Neural cell (in vitro differentiated cells): Measurements from ENCODE around the gene PLEKHN1. TPM values are rescaled to one million over a fixed set of nuclear protein-coding genes. Genes with fewer than 3 reads are reported as not detected.

ENCODE experiments used
- H2AFZ ChIP-seq: fragments of 200-600, 300-800 bp; sonication (generic), shearing (Covaris generic); 2 replicates; pipeline ENCODE4 v1.6.0; 2014; ENCODE audit warnings: low read depth, mild to moderate bottlenecking, antibody characterized with exemption, low read length, moderate library complexity
- H3F3A ChIP-seq: fragments of 200-600 bp; shearing (Covaris generic); 2 replicates; pipeline ENCODE4 v1.6.1; 2016; ENCODE audit warnings: mild to moderate bottlenecking, moderate library complexity, mixed read lengths, antibody characterized with exemption, low read length; ENCODE audit not compliant: insufficient read depth, poor library complexity, severe bottlenecking
- H3K27ac ChIP-seq: fragments of 200-600, 300-800 bp; sonication (generic), shearing (Covaris generic); 2 replicates; pipeline ENCODE4 v1.5.1; 2014; ENCODE audit warnings: mild to moderate bottlenecking, low read length, moderate library complexity
- H3K27me3 ChIP-seq: fragments of 300-800, 200-600 bp; sonication (generic), shearing (Covaris generic); 2 replicates; pipeline ENCODE4 v1.6.0; 2014; ENCODE audit warnings: mild to moderate bottlenecking, low read depth, low read length, moderate library complexity; ENCODE audit not compliant: insufficient read depth
- H3K36me3 ChIP-seq: fragments of 300-800, 200-600 bp; sonication (generic), shearing (Covaris generic); 2 replicates; pipeline ENCODE4 v1.5.1; 2014; ENCODE audit warnings: mild to moderate bottlenecking, antibody characterized with exemption, low read length, moderate library complexity; ENCODE audit not compliant: insufficient read depth
- H3K4me2 ChIP-seq: fragments of 300-800, 200-600 bp; sonication (generic), shearing (Covaris generic); 2 replicates; pipeline ENCODE4 v1.6.0; 2014; ENCODE audit warnings: mild to moderate bottlenecking, low read length
- H3K4me3 ChIP-seq: fragments of 300-800, 200-600 bp; sonication (generic), shearing (Covaris generic); 2 replicates; pipeline ENCODE4 v1.5.1; 2014; ENCODE audit warnings: mild to moderate bottlenecking, low read length, moderate library complexity
- H3K79me2 ChIP-seq: fragments of 200-600 bp; shearing (Covaris generic); replicated peaks from 2 replicates; pipeline ENCODE4 v1.6.0; 2014; ENCODE audit warnings: mild to moderate bottlenecking, low read length, moderate library complexity; ENCODE audit not compliant: insufficient read depth
- H3K9ac ChIP-seq: fragments of 300-800, 200-600 bp; sonication (generic), shearing (Covaris generic); 2 replicates; pipeline ENCODE4 v1.6.1; 2016; ENCODE audit warnings: mild to moderate bottlenecking, low read length, mixed read lengths
- H3K9me2 ChIP-seq: fragments of 200-600 bp; shearing (Covaris generic); 2 replicates; pipeline ENCODE4 v1.6.1; 2016; ENCODE audit warnings: mild to moderate bottlenecking, low read length, mixed read lengths; ENCODE audit not compliant: insufficient read depth
- H3K9me3 ChIP-seq: fragments of 200-600, 300-800 bp; sonication (generic), shearing (Covaris generic); 2 replicates; pipeline ENCODE4 v1.6.1; 2016; ENCODE audit warnings: mild to moderate bottlenecking, mixed run types, low read length, moderate library complexity, mixed read lengths
- H4K20me1 ChIP-seq: fragments of 200-600 bp; shearing (Covaris generic); 2 replicates; pipeline ENCODE4 v1.6.1; 2016; ENCODE audit warnings: mild to moderate bottlenecking, mixed run types; ENCODE audit not compliant: insufficient read depth
- CTCF ChIP-seq: fragments of 450-650 bp; IDR thresholded peaks from 2 replicates; pipeline ENCODE4 v1.5.1; 2014; ENCODE audit warnings: antibody characterized with exemption, mild to moderate bottlenecking, moderate library complexity; ENCODE audit not compliant: poor library complexity, severe bottlenecking
- EP300 ChIP-seq: fragments of 450-650 bp; conservative IDR thresholded peaks from 2 replicates; pipeline ENCODE4 v1.6.1; 2014; ENCODE audit warnings: antibody characterized with exemption, mild to moderate bottlenecking, moderate library complexity; ENCODE audit not compliant: poor library complexity, severe bottlenecking
- EZH2 ChIP-seq: fragments of 200-600, 300-800 bp; shearing (Covaris generic), sonication (generic); IDR thresholded peaks from 2 replicates; pipeline ENCODE4 v1.6.1; 2014; ENCODE audit warnings: antibody characterized with exemption, low read length, borderline replicate concordance, mild to moderate bottlenecking; ENCODE audit not compliant: insufficient read depth, poor library complexity, severe bottlenecking
- MXI1 ChIP-seq: fragments of 450-650 bp; conservative IDR thresholded peaks from 2 replicates; pipeline ENCODE4 v1.6.1; 2014; ENCODE audit warnings: antibody characterized with exemption, mild to moderate bottlenecking; ENCODE audit not compliant: poor library complexity, severe bottlenecking
- POLR2AphosphoS5 ChIP-seq: IDR thresholded peaks from 2 replicates; pipeline ENCODE4 v1.6.1; 2012
- RAD21 ChIP-seq: fragments of 450-650 bp; conservative IDR thresholded peaks from 2 replicates; pipeline ENCODE4 v1.6.1; 2014; ENCODE audit warnings: antibody characterized with exemption, mild to moderate bottlenecking, moderate library complexity
- SMC3 ChIP-seq: fragments of 450-650 bp; conservative IDR thresholded peaks from 2 replicates; pipeline ENCODE4 v1.6.1; 2014; ENCODE audit warnings: antibody characterized with exemption, mild to moderate bottlenecking, moderate library complexity; ENCODE audit not compliant: poor library complexity
- TAF1 ChIP-seq: IDR thresholded peaks from 2 replicates; pipeline ENCODE4 v1.6.1; 2012; ENCODE audit warnings: low read depth
- polyA plus RNA-seq: library from polyadenylated mRNA; depleted of rRNA; stranded (reverse); fragments of >200 nt; gene quantifications from 2 replicates; pipeline ENCODE4 v1.2.3, GENCODE V29; 2014
- TF ChIP-seq, protein P1 (sequence below): IDR thresholded peaks from 2 replicates; pipeline ENCODE4 v1.6.1; 2012; ENCODE audit warnings: borderline replicate concordance

PLEKHN1 gene
- polyA plus RNA-seq, 1 donor from 2014 or later = 1.1 TPM

DNA sequence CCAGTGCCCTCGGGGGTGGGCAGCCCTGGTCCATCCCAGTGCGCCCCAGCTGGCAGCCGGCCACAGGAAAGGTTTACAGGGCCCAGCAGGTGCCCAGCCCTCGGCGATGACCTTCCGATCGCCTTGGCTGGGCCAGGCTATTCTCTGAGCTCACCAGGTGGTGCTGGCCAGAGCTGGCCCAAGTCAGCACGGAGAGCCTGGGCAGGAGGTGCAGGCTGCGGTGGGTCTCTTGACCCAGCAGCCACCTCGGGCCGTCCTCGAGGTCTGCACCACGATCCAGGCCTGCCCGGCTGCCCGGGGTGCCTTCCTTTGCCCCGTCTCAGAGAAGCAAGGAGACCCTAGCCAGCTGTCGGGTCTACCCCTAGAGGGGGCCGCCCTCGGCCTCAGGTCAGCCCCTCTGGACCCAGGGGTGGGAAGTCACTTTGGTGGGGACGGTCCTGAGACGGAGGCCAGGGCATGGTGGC is 15.2 kb downstream of the PLEKHN1 start:
- no peak overlapping the region for H3K4me2 ChIP-seq
- H3K36me3 ChIP-seq = no peaks in the 10 kb centered on the region
- H3K9me3 ChIP-seq = no peaks in the 10 kb centered on the region
- H3K27ac ChIP-seq = no peak overlapping the region
- no peaks in the 10 kb centered on the region for H3K79me2 ChIP-seq
- no peaks in the 10 kb centered on the region for H3K9me2 ChIP-seq
- TF ChIP-seq TAF1 (no peak), CTCF (no peak), RAD21 (no peak), SMC3 (no peak), MXI1 (no peak), POLR2AphosphoS5 (no peak), EZH2 (no peak), EP300 (no peak)
- TF ChIP-seq, protein P1, sequence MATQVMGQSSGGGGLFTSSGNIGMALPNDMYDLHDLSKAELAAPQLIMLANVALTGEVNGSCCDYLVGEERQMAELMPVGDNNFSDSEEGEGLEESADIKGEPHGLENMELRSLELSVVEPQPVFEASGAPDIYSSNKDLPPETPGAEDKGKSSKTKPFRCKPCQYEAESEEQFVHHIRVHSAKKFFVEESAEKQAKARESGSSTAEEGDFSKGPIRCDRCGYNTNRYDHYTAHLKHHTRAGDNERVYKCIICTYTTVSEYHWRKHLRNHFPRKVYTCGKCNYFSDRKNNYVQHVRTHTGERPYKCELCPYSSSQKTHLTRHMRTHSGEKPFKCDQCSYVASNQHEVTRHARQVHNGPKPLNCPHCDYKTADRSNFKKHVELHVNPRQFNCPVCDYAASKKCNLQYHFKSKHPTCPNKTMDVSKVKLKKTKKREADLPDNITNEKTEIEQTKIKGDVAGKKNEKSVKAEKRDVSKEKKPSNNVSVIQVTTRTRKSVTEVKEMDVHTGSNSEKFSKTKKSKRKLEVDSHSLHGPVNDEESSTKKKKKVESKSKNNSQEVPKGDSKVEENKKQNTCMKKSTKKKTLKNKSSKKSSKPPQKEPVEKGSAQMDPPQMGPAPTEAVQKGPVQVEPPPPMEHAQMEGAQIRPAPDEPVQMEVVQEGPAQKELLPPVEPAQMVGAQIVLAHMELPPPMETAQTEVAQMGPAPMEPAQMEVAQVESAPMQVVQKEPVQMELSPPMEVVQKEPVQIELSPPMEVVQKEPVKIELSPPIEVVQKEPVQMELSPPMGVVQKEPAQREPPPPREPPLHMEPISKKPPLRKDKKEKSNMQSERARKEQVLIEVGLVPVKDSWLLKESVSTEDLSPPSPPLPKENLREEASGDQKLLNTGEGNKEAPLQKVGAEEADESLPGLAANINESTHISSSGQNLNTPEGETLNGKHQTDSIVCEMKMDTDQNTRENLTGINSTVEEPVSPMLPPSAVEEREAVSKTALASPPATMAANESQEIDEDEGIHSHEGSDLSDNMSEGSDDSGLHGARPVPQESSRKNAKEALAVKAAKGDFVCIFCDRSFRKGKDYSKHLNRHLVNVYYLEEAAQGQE = no peak
- no peaks in the 10 kb centered on the region for H3K27me3 ChIP-seq
- no peak overlapping the region for H3K4me3 ChIP-seq
- H3K9ac ChIP-seq = no peak overlapping the region
- H3F3A ChIP-seq = no peaks in the 10 kb centered on the region
- H2AFZ ChIP-seq = no peak overlapping the region
- no peaks in the 10 kb centered on the region for H4K20me1 ChIP-seq

DNA sequence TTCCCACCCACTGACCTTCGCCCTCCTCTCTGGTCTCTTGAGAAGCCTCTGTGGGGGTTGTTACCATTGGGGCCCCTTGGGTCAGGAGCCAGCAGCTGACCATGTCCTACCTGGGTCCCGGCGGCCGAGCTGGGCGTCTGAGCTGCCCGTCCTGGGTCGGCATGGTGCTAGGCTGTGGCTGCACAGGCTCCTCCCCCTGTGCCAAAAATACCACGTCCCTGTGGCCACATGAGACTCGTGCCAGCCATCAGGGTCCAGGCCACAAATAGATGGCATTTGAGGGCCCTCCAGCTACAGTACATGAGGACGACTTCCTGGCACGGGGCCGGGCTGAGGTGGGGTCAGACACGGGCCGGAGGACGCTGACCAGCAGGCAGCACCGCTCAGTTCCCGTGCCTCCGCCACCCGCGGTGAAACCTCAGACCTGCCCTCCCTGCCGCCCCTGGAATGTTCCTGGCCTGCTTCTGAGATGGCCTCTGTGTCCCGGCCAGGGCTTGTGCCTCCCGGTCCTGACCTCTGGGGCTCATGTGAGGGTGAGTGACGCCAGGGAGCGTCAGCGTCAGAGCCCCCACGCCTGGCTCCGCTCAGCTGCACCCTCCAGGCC is 15.8 kb downstream of the PLEKHN1 start, which contains the start of gene PERM1:
PERM1 (minus strand) TSS at position 139 of the 604 bp plus-strand sequence. CDS start 1,064 bp downstream, outside the sequence.
- H4K20me1 ChIP-seq = no peaks in the 10 kb centered on the region
- no peak within 1 kb of the TSS for H3K4me3 ChIP-seq
- no peak within 1 kb of the TSS for H2AFZ ChIP-seq
- no peaks in the 10 kb centered on the region for H3K9me2 ChIP-seq
- no peaks in the 10 kb centered on the region for H3K36me3 ChIP-seq
- no peaks in the 10 kb centered on the region for H3K27me3 ChIP-seq
- no peak within 1 kb of the TSS for H3K27ac ChIP-seq
- TF ChIP-seq, protein P1 = no peak
- TF ChIP-seq POLR2AphosphoS5 (no peak), TAF1 (no peak), SMC3 (no peak), CTCF (no peak), RAD21 (no peak), EP300 (no peak), MXI1 (no peak), EZH2 (no peak)
- no peaks in the 10 kb centered on the region for H3K9me3 ChIP-seq
- H3K79me2 ChIP-seq = no peaks in the 10 kb centered on the region
- no peaks in the 10 kb centered on the region for H3F3A ChIP-seq
- no peak within 1 kb of the TSS for H3K4me2 ChIP-seq
- H3K9ac ChIP-seq = no peak within 1 kb of the TSS
